Measurements from ENCODE around the gene SMYD2. TPM values are rescaled to one million over a fixed set of nuclear protein-coding genes. Genes with fewer than 3 reads are reported as not detected.

Gene SMYD2
- total and polyA plus RNA-seq, 2 donors (not counting 3 experiments of a cell fraction or from before 2014, with no cell fraction given) = 8.0 to 20.9 TPM

GRCh38 chr1:214364386-214364785 lies 83.4 kb downstream of the SMYD2 start:
- H3K27ac ChIP-seq (ENCODE audit: insufficient read depth, low read depth, low read length) = no peak overlapping the region
- dilution Hi-C loops (cut with MboI; ENCODE audit: extremely low pct_ligation_motif_present, low sequenced_read_pairs) (no loop called here), intact Hi-C loops (cut with micrococcal nuclease) (no loop called here)
- H3K36me3 ChIP-seq (ENCODE audit: control insufficient read depth in 2 of 2, extremely low read depth in 1 of 2, insufficient read depth in 2 of 2, low read length in 2 of 2) = peaks cover 17 to 22% of the 10 kb centered on the region in 2 experiments
- H3K4me3 ChIP-seq (replicated peaks in 1 of 3; ENCODE audit: insufficient read depth in 1 of 3, low read depth in 1 of 3, low read length in 3 of 3) = no peak overlapping the region
- no peak overlapping the region for H3K9ac ChIP-seq (replicated peaks; ENCODE audit: extremely low read depth, insufficient read depth, low read length)
- ChIA-PET POLR2A (no interaction called here), CTCF (no interaction called here)
- FAIRE-seq = no peak
- H3K4me1 ChIP-seq (ENCODE audit: control insufficient read depth, extremely low read depth, insufficient read depth, low read length) = peaks cover 8% of the 10 kb centered on the region
- H3K9me1 ChIP-seq (replicated peaks; ENCODE audit: control insufficient read depth, extremely low read depth, insufficient read depth, low read length) = no peaks in the 10 kb centered on the region
- TF ChIP-seq MAX (IDR thresholded peaks at IDR 0.05; ENCODE audit: insufficient read depth, insufficient read length) = no peak
- TF ChIP-seq FOS (IDR thresholded peaks at IDR 0.05; ENCODE audit: borderline replicate concordance, insufficient read depth, low read length) = no peak
- no peak for TF ChIP-seq POLR2AphosphoS5 (IDR thresholded peaks at IDR 0.05; ENCODE audit: insufficient read depth, low read depth, low read length)
- TF ChIP-seq EZH2 (IDR thresholded peaks at IDR 0.05; ENCODE audit: borderline replicate concordance, low read depth, low read length, severe bottlenecking) = no peak
- no peak for TF ChIP-seq MYC (IDR thresholded peaks at IDR 0.05; ENCODE audit: low read depth, low read length)
- no peak for TF ChIP-seq CTCF (IDR thresholded peaks at IDR 0.05; ENCODE audit: extremely low read depth in 1 of 2, insufficient read depth in 1 of 2, low read depth in 1 of 2, low read length in 2 of 2)
- TF ChIP-seq POLR2A (IDR thresholded peaks at IDR 0.05; ENCODE audit: low read depth, low read length) = no peak
- TF ChIP-seq GATA2 (IDR thresholded peaks at IDR 0.05; ENCODE audit: insufficient read depth, insufficient read length, low read depth, low read length) = no peak
- no peak for TF ChIP-seq JUN (IDR thresholded peaks at IDR 0.05; ENCODE audit: borderline replicate concordance, insufficient read depth, insufficient read length, low read depth)
- BruUV-seq (replicated peaks) = no TSS peak
- H3K9me3 ChIP-seq (replicated peaks; ENCODE audit: control insufficient read depth, insufficient read depth, low read length) = no peaks in the 10 kb centered on the region
- H4K20me1 ChIP-seq (replicated peaks; ENCODE audit: control insufficient read depth, extremely low read depth, insufficient read depth, low read length) = no peaks in the 10 kb centered on the region
- DNase-seq (ENCODE audit: low read depth, low spot score) = no peak
- H2AFZ ChIP-seq (ENCODE audit: low read depth, low read length) = no peak overlapping the region
- no peaks in the 10 kb centered on the region for H3K27me3 ChIP-seq (ENCODE audit: control insufficient read depth in 2 of 2, insufficient read depth in 2 of 2, low read length in 2 of 2)
- H3K79me2 ChIP-seq (ENCODE audit: control insufficient read depth, insufficient read depth, low read length) = no peaks in the 10 kb centered on the region
- H3K4me2 ChIP-seq (ENCODE audit: insufficient read depth, low read length) = no peak overlapping the region
